Panc1 (cell line): ENCODE data around the gene PPM1F. TPM values are rescaled to one million over a fixed set of nuclear protein-coding genes. Genes with fewer than 3 reads are reported as not detected.

Experiments used
- ATAC-seq: fragments of 200-7000 bp; cut with Tn5 transposase; 2 replicates; pipeline ENCODE4 v1.9.1; 2020; ENCODE audit warnings: mild to moderate bottlenecking, moderate library complexity
- BruUV-seq: library from RNA; stranded (reverse); fragments of 400-500 nt; replicated peaks from 2 replicates; lab custom pipeline; 2021; lab: Mats Ljungman, UMichigan
- CTCF ChIA-PET: fragments of 300-600 bp; sonication (Branson Sonifier 250); formaldehyde crosslinking; loops from one replicate; lab custom pipeline; 2022; ENCODE audit warnings: antibody characterized with exemption; lab: Charles Lee
- POLR2A ChIA-PET: fragments of 300-600 bp; sonication (Branson Sonifier 250); formaldehyde crosslinking; loops from one replicate; lab custom pipeline; 2022; ENCODE audit warnings: antibody characterized with exemption; lab: Charles Lee
- DNase-seq: peaks from one replicate; pipeline ENCODE4 v3.0.0-alpha.2; 2010; ENCODE audit warnings: low read depth, low spot score
- H3K27ac ChIP-seq: 2 replicates; pipeline ENCODE4 v1.5.1; 2011; ENCODE audit warnings: mild to moderate bottlenecking, low read length, inconsistent platforms
- H3K27me3 ChIP-seq: fragments of 200-500 bp; sonication (Bioruptor generic); 2 replicates; pipeline ENCODE4 v1.6.0; 2014; ENCODE audit warnings: low read length, inconsistent platforms; ENCODE audit not compliant: control insufficient read depth, insufficient read depth
- H3K36me3 ChIP-seq: fragments of 200-500 bp; sonication (Bioruptor generic); 2 replicates; pipeline ENCODE4 v1.5.1; 2014; ENCODE audit warnings: inconsistent platforms, mild to moderate bottlenecking, low read length, moderate library complexity; ENCODE audit not compliant: control insufficient read depth, insufficient read depth
- H3K4me1 ChIP-seq: 2 replicates; pipeline ENCODE4 v1.5.1; 2011; ENCODE audit warnings: inconsistent platforms, mild to moderate bottlenecking, low read length, moderate library complexity; ENCODE audit not compliant: control insufficient read depth, insufficient read depth
- H3K4me3 ChIP-seq, 2 experiments: 2 replicates each; pipeline ENCODE4 v1.5.1; 2011 to 2012; ENCODE audit warnings: low read depth in 2 of 2, low read length in 2 of 2, mild to moderate bottlenecking in 2 of 2, inconsistent platforms in 1 of 2, moderate library complexity in 1 of 2
- H3K9me3 ChIP-seq: fragments of 200-500 bp; sonication (Bioruptor generic); 2 replicates; pipeline ENCODE4 v1.5.1; 2014; ENCODE audit warnings: low read depth, mild to moderate bottlenecking, inconsistent platforms, low read length, moderate library complexity; ENCODE audit not compliant: control insufficient read depth, insufficient read depth
- CTCF ChIP-seq: fragments of 450-650 bp; IDR thresholded peaks from 2 replicates; pipeline ENCODE4 v1.5.1; 2017; ENCODE audit warnings: mild to moderate bottlenecking
- POLR2AphosphoS5 ChIP-seq: IDR thresholded peaks from 2 replicates; pipeline ENCODE4 v1.6.1; 2012; ENCODE audit warnings: mild to moderate bottlenecking, low read depth, low read length, moderate library complexity
- REST ChIP-seq, 2 experiments: IDR thresholded peaks; 2 replicates each; pipeline ENCODE4 v1.6.1; 2011 to 2012; ENCODE audit warnings: low read depth in 2 of 2, control low read depth in 1 of 2, low read length in 1 of 2, mild to moderate bottlenecking in 1 of 2, moderate library complexity in 1 of 2; ENCODE audit not compliant: insufficient read depth in 1 of 2
- SIN3A ChIP-seq: IDR thresholded peaks from 2 replicates; pipeline ENCODE4 v1.6.1; 2012; ENCODE audit warnings: low read depth, mild to moderate bottlenecking, low read length, moderate library complexity, borderline replicate concordance; ENCODE audit not compliant: insufficient read depth
- TCF7L2 ChIP-seq: IDR thresholded peaks from 2 replicates; pipeline ENCODE4 v1.6.1; 2011; ENCODE audit warnings: mild to moderate bottlenecking, low read depth, low read length, inconsistent platforms
- in situ Hi-C: cut with HindIII; loops from 2 replicates; pipeline ENCODE4 v1.10.0; 2016; ENCODE audit warnings: low sequenced_read_pairs, low pct_unique_long_range_greater_than_20kb
- intact Hi-C: fragments of 100-400 bp; cut with micrococcal nuclease; formaldehyde crosslinking; loops from one replicate; pipeline ENCODE4 v1.10.0; 2022; ENCODE audit not compliant: unreplicated experiment
- total RNA-seq: library from RNA; stranded (reverse); gene quantifications from one replicate; pipeline ENCODE4 v1.2.1, GENCODE V29; 2021; ENCODE audit not compliant: unreplicated experiment

Gene PPM1F
- total RNA-seq, 1 experiment from 2014 or later = 28.9 TPM

- Histone ChIP-seq H3K36me3 (no peaks in the 10 kb centered on the region), H3K9me3 (no peaks in the 10 kb centered on the region), H3K27ac (no peak overlapping the region), H3K27me3 (no peaks in the 10 kb centered on the region), H3K4me1 (no peaks in the 10 kb centered on the region), H3K4me3 (no peak overlapping the region)
- DNase-seq (no peak), ATAC-seq (no peak)
- in situ Hi-C loops = no loop called here
- intact Hi-C loops = no loop called here
- no peak for TF ChIP-seq CTCF
- TF ChIP-seq SIN3A = no peak
- TF ChIP-seq TCF7L2 = no peak
- TF ChIP-seq POLR2AphosphoS5 = no peak
- no peak for TF ChIP-seq REST (IDR thresholded peaks at IDR 0.05; ENCODE audit: insufficient read depth in 1 of 2, low read depth in 2 of 2, low read length in 1 of 2)
- ChIA-PET CTCF (no interaction called here), POLR2A (no interaction called here)
- BruUV-seq = no TSS peak
Measured at GRCh38 chr22:21902296-21903087, 50.2 kb downstream of the PPM1F start.

- Histone ChIP-seq H3K9me3 (no peaks in the 10 kb centered on the region), H3K36me3 (no peaks in the 10 kb centered on the region), H3K4me3 (no peak overlapping the region), H3K27me3 (no peaks in the 10 kb centered on the region), H3K4me1 (no peaks in the 10 kb centered on the region), H3K27ac (no peak overlapping the region)
- TF ChIP-seq SIN3A (no peak), CTCF (no peak), POLR2AphosphoS5 (no peak)
- ATAC-seq = no peak
- no TSS peak for BruUV-seq
- ChIA-PET CTCF (no interaction called here), POLR2A (no interaction called here)
- no peak for DNase-seq
- in situ Hi-C loops (no loop called here), intact Hi-C loops (no loop called here)
Measured at GRCh38 chr22:21898354-21898896, 54.2 kb downstream of the PPM1F start.
